K562 (cell line): Measurements from ENCODE around the gene RPS2. TPM values are rescaled to one million over a fixed set of nuclear protein-coding genes. Genes with fewer than 3 reads are reported as not detected.

ENCODE experiments used
- ATF1 ChIP-seq, 2 experiments: fragments of 450-650 bp in 1 of 2; IDR thresholded peaks; 2 replicates each; pipeline ENCODE4 v1.6.1; 2016; ENCODE audit warnings: missing compliant biosample characterization in 1 of 2, missing genetic modification characterization in 1 of 2
- BHLHE40 ChIP-seq: IDR thresholded peaks from 2 replicates; pipeline ENCODE4 v1.6.1; 2011; ENCODE audit warnings: low read length, improper control_type of control experiment
- CAMTA2 ChIP-seq: fragments of 250-450 bp; sonication (Bioruptor Pico); conservative IDR thresholded peaks from 2 replicates; pipeline ENCODE4 v1.5.1; 2022
- CBX1 ChIP-seq: sonication (generic); IDR thresholded peaks from 2 replicates; pipeline ENCODE4 v1.6.1; 2016; ENCODE audit warnings: antibody characterized with exemption, low read depth, mild to moderate bottlenecking
- CHAMP1 ChIP-seq: fragments of 450-650 bp; IDR thresholded peaks from 2 replicates; pipeline ENCODE4 v1.6.1; 2016; ENCODE audit warnings: mild to moderate bottlenecking
- CHD4 ChIP-seq: fragments of 200-600 bp; sonication (generic); IDR thresholded peaks from 3 replicates; pipeline ENCODE4 v1.6.1; 2012; ENCODE audit warnings: low read depth, mild to moderate bottlenecking, mixed read lengths, low read length, inconsistent platforms; ENCODE audit not compliant: insufficient read depth, insufficient replicate concordance, poor library complexity, severe bottlenecking
- E2F3 ChIP-seq: fragments of 250-450 bp; sonication (Bioruptor Pico); IDR thresholded peaks from 2 replicates; pipeline ENCODE4 v1.4.0; 2020; ENCODE audit warnings: mild to moderate bottlenecking
- ERF ChIP-seq: fragments of 450-650 bp; formaldehyde crosslinking; IDR thresholded peaks from 2 replicates; pipeline ENCODE4 v1.4.0; 2020; ENCODE audit warnings: mild to moderate bottlenecking, mixed read lengths
- ETV1 ChIP-seq: fragments of 450-650 bp; conservative IDR thresholded peaks from 2 replicates; pipeline ENCODE4 v1.6.1; 2016; ENCODE audit warnings: missing genetic modification characterization, control low read depth, low read depth, missing compliant biosample characterization
- EWSR1 ChIP-seq: fragments of 450-650 bp; IDR thresholded peaks from 2 replicates; pipeline ENCODE4 v1.6.1; 2018; ENCODE audit warnings: borderline replicate concordance, mild to moderate bottlenecking, low read depth, moderate library complexity; ENCODE audit not compliant: partially characterized antibody
- FOXK2 ChIP-seq, 2 experiments: fragments of 450-650 bp; IDR thresholded peaks in 1 of 2; conservative IDR thresholded peaks in 1 of 2; 2 replicates each; pipeline ENCODE4 v1.6.1; 2016; ENCODE audit warnings: low read depth in 2 of 2, mild to moderate bottlenecking in 1 of 2
- HIVEP1 ChIP-seq: fragments of 250-450 bp; sonication (Bioruptor Pico); IDR thresholded peaks from 2 replicates; pipeline ENCODE4 v1.4.0; 2020; ENCODE audit warnings: mild to moderate bottlenecking
- KAT7 ChIP-seq: sonication (generic); formaldehyde crosslinking; IDR thresholded peaks from 2 replicates; pipeline ENCODE4 v1.8.0; 2022; ENCODE audit warnings: missing genetic modification reagents, mild to moderate bottlenecking, borderline replicate concordance
- KLF10 ChIP-seq: fragments of 250-450 bp; sonication (Bioruptor Pico); IDR thresholded peaks from 2 replicates; pipeline ENCODE4 v1.6.1; 2021; ENCODE audit warnings: matching md5 sums
- NCOA2 ChIP-seq, 2 experiments: fragments of 450-650 bp; IDR thresholded peaks; 2 replicates each; pipeline ENCODE4 v1.6.1; 2018; ENCODE audit warnings: mild to moderate bottlenecking in 2 of 2, moderate library complexity in 1 of 2; ENCODE audit not compliant: partially characterized antibody in 2 of 2
- SAFB2 ChIP-seq: fragments of 200-400 bp; formaldehyde crosslinking; IDR thresholded peaks from 2 replicates; pipeline ENCODE4 v1.6.1; 2018; ENCODE audit warnings: borderline replicate concordance, low read length, low read depth, moderate library complexity; ENCODE audit not compliant: severe bottlenecking
- SREBF2 ChIP-seq: sonication (generic); formaldehyde crosslinking; IDR thresholded peaks from 2 replicates; pipeline ENCODE4 v1.4.0; 2020; ENCODE audit warnings: mild to moderate bottlenecking, missing genetic modification reagents
- TBP ChIP-seq: optimal IDR thresholded peaks from 2 replicates; pipeline ENCODE3; 2011; ENCODE audit warnings: low read depth, low read length, improper control_type of control experiment
- TRIM24 ChIP-seq, 2 experiments: fragments of 450-650 bp; IDR thresholded peaks; 2 replicates each; pipeline ENCODE4 v1.6.1; 2016
- TRIM25 ChIP-seq: fragments of 450-650 bp; IDR thresholded peaks from 2 replicates; pipeline ENCODE4 v1.7.0; 2016; ENCODE audit warnings: borderline replicate concordance
- TSC22D4 ChIP-seq: fragments of 450-650 bp; IDR thresholded peaks from 2 replicates; pipeline ENCODE4 v1.6.1; 2016; ENCODE audit warnings: missing genetic modification characterization, missing biosample characterization, control low read depth
- U2AF2 ChIP-seq: fragments of 200-400 bp; formaldehyde crosslinking; optimal IDR thresholded peaks from 2 replicates; pipeline ENCODE3; 2017; ENCODE audit warnings: low read depth, mild to moderate bottlenecking, low read length
- ZC3H11A ChIP-seq: IDR thresholded peaks from 2 replicates; pipeline ENCODE4 v1.6.1; 2012; ENCODE audit warnings: low read depth, low read length, improper control_type of control experiment
- ZNF184 ChIP-seq: sonication (generic); formaldehyde crosslinking; IDR thresholded peaks from 2 replicates; pipeline ENCODE4 v1.5.0; 2020; ENCODE audit warnings: missing genetic modification reagents
- ZNF197 ChIP-seq: fragments of 200-800 bp; sonication (Bioruptor generic); IDR thresholded peaks from 2 replicates; pipeline ENCODE4 v1.6.1; 2016; ENCODE audit warnings: low read depth, missing genetic modification characterization, missing compliant biosample characterization
- ZNF311 ChIP-seq: fragments of 250-450 bp; sonication (Bioruptor Pico); IDR thresholded peaks from 2 replicates; pipeline ENCODE4 v1.4.0; 2020; ENCODE audit warnings: mild to moderate bottlenecking, moderate library complexity
- polyA plus RNA-seq, 8 experiments: library from polyadenylated mRNA; depleted of rRNA in 4 of 8; stranded (reverse) in 5 of 8; unstranded in 3 of 8; fragments of >200 nt; fragmentation: Nextera tagmentation in 2 of 8; fragmentation: Illumina TruSeq in 1 of 8; extraction: Ambion mirVana in 2 of 8; extraction: Trizol in 1 of 8; gene quantifications; 2 replicates each; pipeline versions ENCODE4 v1.2.1 to v1.2.3, GENCODE V29; 2011 to 2014; ENCODE audit warnings: inconsistent platforms in 1 of 8, missing spikeins in 1 of 8
- total RNA-seq, 7 experiments: library from RNA; depleted of rRNA in 6 of 7; stranded (reverse); fragments of >200 nt in 6 of 7; fragmentation: Illumina TruSeq in 2 of 7; extraction: Trizol in 2 of 7; gene quantifications; 2 replicates each; pipeline versions ENCODE4 v1.2.1 to v1.2.3, GENCODE V29; 2011 to 2021; ENCODE audit warnings: low replicate concordance in 1 of 7

The RPS2 gene
- total and polyA plus RNA-seq, 9 of the 15 experiments (the other 6 are each of a cell fraction or from before 2014, with no cell fraction given), result 834 to 4,794 (median 3,793) TPM

- peak; percentile 91 for TF ChIP-seq ERF (CRISPR knock-in tag)
- peak; percentile 42 for TF ChIP-seq KAT7 (CRISPR knock-in tag)
- no peak for TF ChIP-seq CHAMP1
- TF ChIP-seq HIVEP1 (CRISPR knock-in tag), result no peak
- no peak for TF ChIP-seq U2AF2
- no peak for TF ChIP-seq NCOA2 (IDR thresholded peaks at IDR 0.05; ENCODE audit: partially characterized antibody in 2 of 2)
- peak; percentile 84 for TF ChIP-seq BHLHE40
- TF ChIP-seq TBP, result no peak
- TF ChIP-seq SREBF2 (CRISPR knock-in tag), result no peak
- TF ChIP-seq TRIM24 (IDR thresholded peaks at IDR 0.05), result no peak
- TF ChIP-seq ATF1 (CRISPR knock-in tag; IDR thresholded peaks at IDR 0.05), result peak; percentile 88
- peak; percentile 98 for TF ChIP-seq ATF1 (tag; IDR thresholded peaks at IDR 0.05)
- TF ChIP-seq ZNF197 (CRISPR knock-in tag), result no peak
- TF ChIP-seq ZC3H11A, result no peak
- peak; percentile 95 for TF ChIP-seq CBX1
- no peak for TF ChIP-seq TSC22D4 (tag)
- TF ChIP-seq E2F3 (CRISPR knock-in tag), result 0 out of 2 replicates have a peak, but pooled peaks have one; percentile 17
- TF ChIP-seq FOXK2 (conservative IDR thresholded peaks at IDR 0.05 in 1 of 2, IDR thresholded peaks at IDR 0.05 in 1 of 2; ENCODE audit: low read depth in 2 of 2), result peak; percentile 67 to 69; a peak in 2 of 4 replicates
- TF ChIP-seq CHD4, result no peak
- no peak for TF ChIP-seq SAFB2
- TF ChIP-seq EWSR1, result no peak
- TF ChIP-seq ETV1 (tag), result peak; percentile 25; the same call in 1 of the 2 replicates
- no peak for TF ChIP-seq ZNF184
- TF ChIP-seq ZNF311 (CRISPR knock-in tag), result no peak
- TF ChIP-seq KLF10, result no peak
- TF ChIP-seq CAMTA2 (CRISPR knock-in tag), result no peak
- no peak for TF ChIP-seq TRIM25
Observed at GRCh38 chr16:1964506-1965395, at the start of gene RPS2 (continued).
